ENCODE results near the gene NAALADL2.
"Not testable (repeated sequence)": the region's sequence is repeated elsewhere in the genome, so short reads cannot be mapped to it uniquely, and the experiment has no call there.

NAALADL2 gene

GRCh38 chr3:175371187-175371586 lies 512.1 kb downstream of the NAALADL2 start:
- not testable (repeated sequence) for DNase-seq (ENCODE audit: low read depth)

- no peak for DNase-seq (ENCODE audit: low read depth)
These were observed 515.6 kb downstream of the NAALADL2 start for GRCh38 chr3:175374705-175375104.

DNA sequence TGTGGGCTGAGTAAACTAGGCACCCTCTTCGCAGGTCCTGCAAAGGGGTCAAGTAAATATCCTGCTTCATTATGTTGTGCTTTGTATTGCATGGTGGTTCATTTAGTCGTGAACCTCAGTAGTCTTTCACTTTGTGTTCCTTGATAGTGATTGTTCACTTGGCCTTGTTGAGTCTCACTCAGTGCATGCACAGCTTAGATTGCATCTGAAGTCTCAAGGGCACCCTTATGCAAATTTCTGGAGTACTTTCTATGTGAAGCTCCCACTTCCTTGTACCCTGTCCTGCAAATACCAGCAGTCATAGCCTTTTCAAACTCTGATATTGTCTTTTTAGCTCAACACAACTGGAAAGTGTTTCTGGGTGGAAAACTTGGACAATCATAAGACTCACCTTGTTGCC lies 519.2 kb downstream of the NAALADL2 start:
- DNase-seq (ENCODE audit: low read depth) = no peak

- no peak for DNase-seq (ENCODE audit: low read depth)
These were observed 522.6 kb downstream of the NAALADL2 start for GRCh38 chr3:175381685-175382084.

DNA sequence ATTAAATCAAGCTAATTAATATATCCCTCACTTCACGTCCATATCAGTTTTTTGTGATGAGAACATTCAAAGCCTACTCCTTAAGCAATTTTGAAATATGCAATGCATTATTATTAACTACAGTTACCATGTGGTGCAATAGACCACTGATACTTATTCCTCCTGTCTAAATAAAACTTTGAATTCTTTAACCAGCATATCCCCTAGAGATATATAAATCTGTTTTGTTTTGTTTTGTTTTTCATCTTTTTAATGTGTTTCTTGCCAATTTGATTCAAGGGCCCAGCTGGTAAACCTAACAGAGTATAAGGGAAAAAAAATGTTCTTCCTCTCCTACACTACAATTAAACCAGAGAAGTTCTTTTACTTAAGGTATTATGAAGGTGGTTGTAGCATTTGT lies 524.2 kb downstream of the NAALADL2 start:
- no peak for DNase-seq (ENCODE audit: low read depth)

- DNase-seq (ENCODE audit: low read depth) = no peak
These were observed 524.7 kb downstream of the NAALADL2 start for GRCh38 chr3:175383813-175384212.

GRCh38 chr3:175384569-175384968 lies 525.4 kb downstream of the NAALADL2 start:
- DNase-seq (ENCODE audit: low read depth) = no peak

GRCh38 chr3:175386630-175387029 lies 527.5 kb downstream of the NAALADL2 start:
- DNase-seq (ENCODE audit: low read depth) = no peak

DNA sequence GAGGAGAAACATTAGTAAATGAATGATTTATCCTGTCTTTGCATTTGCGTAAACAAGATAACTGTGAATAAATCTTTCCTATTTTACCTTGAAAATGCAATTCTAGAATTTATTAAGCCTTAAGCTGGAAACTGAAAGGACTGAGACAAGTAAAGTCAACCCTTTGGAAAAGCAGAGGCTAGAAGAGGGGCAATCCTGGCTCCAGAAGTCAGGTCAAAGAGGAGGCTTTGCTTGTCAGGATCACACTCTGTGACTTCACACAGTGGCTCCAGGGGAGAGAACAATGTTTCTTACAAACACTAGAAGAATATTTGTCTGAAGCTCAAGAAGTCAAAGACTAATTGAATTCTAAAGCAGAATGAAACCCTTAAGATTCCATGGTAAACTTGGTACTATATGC lies 530.4 kb downstream of the NAALADL2 start:
- DNase-seq (ENCODE audit: low read depth) = no peak

DNA sequence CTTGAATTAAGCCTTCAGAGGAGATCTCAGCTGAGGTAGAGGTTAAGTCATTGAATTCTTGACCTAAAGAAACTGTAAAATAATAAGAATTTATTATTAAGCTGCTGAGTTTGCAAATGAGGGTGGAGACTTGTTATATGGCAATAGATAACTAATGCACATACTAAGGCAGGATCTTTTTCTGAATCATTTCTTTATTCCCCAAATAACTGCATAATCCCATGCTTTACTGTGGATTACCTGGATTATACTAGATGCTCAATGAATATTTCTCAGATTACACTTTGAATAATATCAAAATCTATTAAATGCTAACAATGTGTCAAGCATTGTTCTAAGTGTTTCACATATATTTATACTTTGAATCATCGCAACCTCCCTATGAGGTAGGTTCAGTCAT lies 532.5 kb downstream of the NAALADL2 start:
- DNase-seq (ENCODE audit: low read depth) = no peak

DNA sequence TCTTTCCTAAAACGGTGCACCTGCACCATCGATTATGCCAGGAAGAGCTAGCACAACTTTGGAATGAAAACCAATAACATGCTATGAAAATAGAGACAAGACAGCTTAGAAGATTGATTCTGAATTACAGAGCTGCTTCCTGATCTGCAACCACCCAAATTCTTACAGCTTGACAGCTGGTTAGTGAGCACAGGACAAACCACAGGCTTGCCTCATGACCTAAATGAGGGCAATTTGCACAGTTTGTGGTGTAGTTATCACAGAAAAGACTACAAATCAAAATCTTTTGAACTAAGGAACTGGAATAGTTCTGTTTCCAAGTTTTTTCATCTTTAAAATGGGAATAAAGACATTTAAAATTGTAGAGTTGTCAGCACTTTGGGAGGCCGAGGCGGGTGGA lies 533.5 kb downstream of the NAALADL2 start:
- no peak for DNase-seq (ENCODE audit: low read depth)

DNA sequence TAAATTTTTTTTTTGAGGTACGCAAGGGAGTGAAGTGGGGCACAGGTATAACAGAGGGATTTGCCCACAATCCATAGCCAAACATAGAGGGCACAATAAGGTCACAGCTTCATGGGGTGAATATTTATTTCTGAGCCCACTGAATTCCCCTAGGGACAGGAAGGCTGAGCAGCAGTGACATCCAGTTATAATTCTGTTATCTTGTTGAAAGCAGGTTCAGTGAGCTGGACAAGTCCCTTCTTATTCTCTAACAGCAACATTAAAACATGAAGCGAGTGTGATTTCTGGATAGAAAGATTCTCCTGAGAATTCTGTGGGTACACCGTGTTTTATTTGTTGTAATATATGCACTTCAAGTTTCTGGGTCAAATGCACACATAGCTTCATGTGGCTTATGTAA lies 538.2 kb downstream of the NAALADL2 start:
- DNase-seq (ENCODE audit: low read depth) = no peak

DNA sequence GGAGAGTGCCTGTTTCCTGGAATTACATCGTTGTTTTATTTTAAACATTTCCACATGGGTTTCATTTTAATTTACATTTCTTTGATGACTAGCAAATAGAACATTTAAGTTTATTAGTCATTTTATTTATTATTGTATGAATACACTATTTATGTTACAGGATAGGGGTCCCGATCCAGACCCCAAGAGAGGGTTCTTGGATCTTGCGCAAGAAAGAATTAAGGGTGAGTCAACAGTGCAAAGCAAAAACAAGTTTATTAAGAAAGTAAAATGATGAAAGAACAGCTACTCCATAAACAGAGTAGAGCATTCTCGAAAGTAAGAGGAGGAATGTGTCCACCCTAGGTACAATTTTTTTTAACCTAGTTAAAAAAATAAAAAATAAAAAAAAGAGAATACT lies 539.5 kb downstream of the NAALADL2 start:
- DNase-seq (ENCODE audit: low read depth) = no peak

DNA sequence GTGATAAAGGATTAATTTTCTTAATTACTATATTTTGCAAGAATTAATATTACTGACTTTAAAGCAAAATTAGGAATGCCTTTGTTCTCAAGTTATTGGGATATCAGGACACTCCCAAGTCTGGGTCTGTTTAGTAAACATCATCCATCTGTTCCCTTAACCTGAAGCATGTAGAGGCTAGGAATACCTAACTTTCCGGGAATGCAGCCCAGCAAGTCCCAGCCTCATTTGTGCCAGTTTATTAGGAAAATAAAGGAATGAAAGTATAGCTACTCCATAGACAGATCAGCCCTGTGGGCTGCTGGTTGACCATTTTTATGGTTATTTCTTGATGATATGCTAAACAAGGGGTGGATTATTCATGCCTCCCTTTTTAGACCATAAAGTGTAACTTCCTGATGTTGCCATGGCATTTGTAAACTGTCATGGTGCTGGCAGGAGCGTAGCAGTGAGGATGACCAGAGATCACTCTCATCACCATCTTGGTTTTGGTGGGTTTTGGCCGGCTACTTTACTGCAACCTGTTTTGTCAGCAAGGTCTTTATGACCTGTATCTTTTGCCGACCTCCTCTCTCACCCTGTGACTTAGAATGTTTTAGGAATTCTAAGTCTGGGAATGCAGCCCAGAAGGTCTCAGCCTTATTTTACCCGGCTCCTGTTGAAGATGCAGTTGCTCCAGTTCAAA lies 540.2 kb downstream of the NAALADL2 start:
- DNase-seq (ENCODE audit: low read depth) = no peak

GRCh38 chr3:175404027-175404426 lies 544.9 kb downstream of the NAALADL2 start:
- DNase-seq (ENCODE audit: low read depth) = no peak

DNA sequence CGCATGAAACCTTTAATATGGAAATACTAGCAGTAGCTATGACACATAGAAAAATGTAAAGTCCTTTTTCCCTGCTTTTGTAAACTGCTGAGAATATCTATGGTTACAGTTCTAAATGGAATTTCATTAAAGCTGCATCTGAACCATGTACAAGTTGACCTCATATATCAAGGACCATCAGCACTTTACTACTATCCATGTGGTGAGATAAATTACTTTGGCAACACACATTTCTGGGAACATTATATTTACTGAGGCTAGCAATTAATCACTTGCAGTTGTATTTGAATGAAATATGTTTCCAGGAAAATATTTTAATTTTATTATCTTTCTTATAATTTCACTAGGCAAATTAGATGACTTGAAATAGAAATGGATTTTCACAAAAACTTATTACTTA lies 545.5 kb downstream of the NAALADL2 start:
- DNase-seq (ENCODE audit: low read depth) = no peak

- no peak for DNase-seq (ENCODE audit: low read depth)
These were observed 551.1 kb downstream of the NAALADL2 start for GRCh38 chr3:175410251-175410650.

DNA sequence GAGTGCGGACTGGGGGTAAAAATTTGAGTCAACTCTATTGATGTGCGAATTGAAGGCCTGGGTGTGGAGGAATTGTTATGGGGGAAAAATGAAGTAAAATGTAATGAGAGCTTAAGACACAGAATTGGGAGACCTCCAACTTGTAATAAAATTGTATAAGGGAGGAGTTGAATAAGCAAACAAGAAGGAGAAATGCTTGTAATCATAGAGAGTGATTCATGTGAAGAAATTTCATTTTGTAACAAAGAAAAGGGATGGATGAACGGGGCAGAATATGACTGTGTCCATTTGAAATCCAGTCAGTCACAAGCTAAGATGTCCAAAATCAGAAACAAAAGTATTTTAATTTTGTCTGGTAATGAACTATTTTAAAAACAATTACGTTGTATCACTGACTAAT lies 552.3 kb downstream of the NAALADL2 start:
- no peak for DNase-seq (ENCODE audit: low read depth)

- no peak for DNase-seq (ENCODE audit: low read depth)
These were observed 552.8 kb downstream of the NAALADL2 start for GRCh38 chr3:175411946-175412345.

GRCh38 chr3:175413926-175414325 lies 554.8 kb downstream of the NAALADL2 start:
- no peak for DNase-seq (ENCODE audit: low read depth)

- DNase-seq (ENCODE audit: low read depth) = no peak
These were observed 557.5 kb downstream of the NAALADL2 start for GRCh38 chr3:175416600-175416999.

- no peak for DNase-seq (ENCODE audit: low read depth)
These were observed 558.3 kb downstream of the NAALADL2 start for GRCh38 chr3:175417426-175417825.

DNA sequence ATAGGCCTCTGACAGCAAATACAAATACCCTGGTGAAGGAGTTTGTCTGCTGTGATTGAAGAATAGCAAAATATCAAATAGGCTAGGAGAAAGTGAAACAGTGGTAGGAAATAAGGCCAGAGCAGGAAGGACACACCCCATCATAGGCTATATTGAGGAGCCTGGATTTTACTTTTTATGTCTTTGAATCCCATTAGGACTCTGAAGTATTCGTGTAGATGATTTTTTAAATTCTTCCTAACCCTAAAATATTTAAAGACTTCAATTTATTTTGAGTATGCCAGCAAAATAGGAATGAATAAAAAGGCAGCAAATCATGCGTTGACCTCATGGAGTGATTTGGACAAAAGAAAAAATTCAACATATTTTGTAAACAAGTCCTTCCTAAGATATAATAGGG lies 562.8 kb downstream of the NAALADL2 start:
- no peak for DNase-seq (ENCODE audit: low read depth)

DNA sequence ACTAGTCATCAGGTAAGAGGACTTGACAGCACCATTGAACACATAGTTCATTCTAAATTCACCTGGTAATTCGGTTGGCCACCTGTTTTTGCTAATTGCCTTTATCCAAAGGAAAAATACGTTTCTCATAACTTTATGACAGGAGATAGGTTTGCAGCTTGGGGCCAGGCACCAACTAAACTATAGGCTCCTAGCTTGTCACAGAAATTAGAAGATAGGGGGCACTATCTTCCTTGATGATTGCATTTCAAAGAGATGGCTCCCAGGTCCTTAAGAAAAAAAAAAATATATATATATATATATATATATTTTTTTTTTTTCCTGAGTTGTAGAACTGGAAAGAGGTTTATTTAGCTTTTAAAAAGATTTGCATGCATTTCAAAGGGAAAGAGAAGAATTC lies 563.6 kb downstream of the NAALADL2 start:
- DNase-seq (ENCODE audit: low read depth) = no peak

- DNase-seq (ENCODE audit: low read depth) = not testable (repeated sequence)
These were observed 564.7 kb downstream of the NAALADL2 start for GRCh38 chr3:175423848-175424247.
